ENCODE data around the gene OMP. TPM values are rescaled to one million over a fixed set of nuclear protein-coding genes. Genes with fewer than 3 reads are reported as not detected.

The OMP gene
- total RNA-seq, 1 experiment from 2014 or later, result not detected

DNA sequence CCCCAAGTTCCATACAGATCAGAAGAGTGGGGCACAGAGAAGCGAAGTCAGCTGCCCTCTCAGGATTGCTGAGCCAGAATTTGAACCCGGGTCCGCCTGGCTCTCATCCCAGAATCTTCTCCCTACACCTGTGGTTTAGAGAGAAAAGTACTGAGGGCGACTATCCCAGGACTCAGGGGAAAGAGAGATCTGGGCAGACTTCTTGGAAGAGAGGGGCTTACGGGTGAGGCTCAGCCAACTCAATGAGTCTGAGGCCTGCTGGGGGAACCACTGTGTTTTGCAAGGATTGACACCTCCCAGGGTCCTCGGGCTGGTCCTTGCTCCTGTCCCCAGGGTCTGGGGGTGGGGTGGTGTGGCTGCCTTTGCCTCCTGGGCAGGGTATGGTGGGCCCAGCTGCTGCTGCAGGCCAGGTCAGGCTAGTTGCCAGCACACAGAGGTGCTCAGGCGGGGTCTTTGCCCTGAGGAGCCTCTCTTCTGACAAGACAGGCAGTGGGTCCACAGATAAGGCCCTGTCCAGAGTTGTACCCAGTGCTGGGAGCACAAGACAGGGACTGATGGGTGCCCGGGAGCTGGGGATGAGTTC is 34.7 kb upstream of the OMP start:
- in situ Hi-C loops (cut with HindIII; ENCODE audit: low sequenced_read_pairs), result no loop called here
- no peak for DNase-seq (ENCODE audit: low spot score)

DNA sequence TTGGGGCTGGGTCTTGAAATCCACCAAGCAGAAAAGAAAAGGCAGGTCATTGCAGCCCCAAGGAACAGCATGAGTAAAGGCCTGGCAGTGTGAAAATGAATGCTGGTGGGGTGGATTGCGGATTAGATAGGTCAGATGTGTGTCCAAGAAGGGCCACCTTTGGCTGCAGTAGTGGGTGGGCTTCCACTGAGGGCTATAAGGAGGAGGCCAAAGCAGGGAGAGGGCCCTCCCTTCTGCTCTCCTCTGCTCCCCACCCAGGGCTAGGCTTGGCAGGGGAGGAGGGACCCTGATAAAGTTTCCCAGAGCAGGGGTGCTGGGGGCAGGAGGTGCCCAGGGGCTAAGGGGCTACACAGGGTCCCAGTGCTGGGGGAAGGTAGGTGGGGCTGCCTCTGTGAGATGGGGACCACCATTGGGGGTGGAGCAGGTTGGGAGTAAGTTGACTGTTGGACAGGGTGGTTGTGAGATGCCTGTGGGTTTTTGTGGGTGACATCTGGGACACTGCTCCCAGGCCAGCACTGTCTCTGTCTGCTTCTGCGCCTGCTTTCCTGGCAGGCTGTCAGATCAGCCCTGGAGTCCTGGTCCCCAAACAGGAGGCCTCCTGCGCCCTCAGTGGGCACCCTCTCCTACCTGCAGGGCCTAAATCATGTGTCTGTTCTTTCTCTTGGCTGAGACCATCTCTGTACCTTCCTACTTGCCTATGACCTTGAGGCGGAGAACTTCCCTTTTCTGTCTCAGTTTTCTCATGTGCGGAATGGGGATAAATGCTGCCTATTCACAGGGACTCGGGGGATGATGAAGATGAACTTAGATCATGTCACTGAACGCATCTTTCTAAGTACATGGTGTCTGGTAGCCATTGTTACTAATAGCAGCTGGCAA is 33.9 kb upstream of the OMP start:
- in situ Hi-C loops (cut with HindIII; ENCODE audit: low sequenced_read_pairs), result no loop called here
- no peak for DNase-seq (ENCODE audit: low spot score)

DNA sequence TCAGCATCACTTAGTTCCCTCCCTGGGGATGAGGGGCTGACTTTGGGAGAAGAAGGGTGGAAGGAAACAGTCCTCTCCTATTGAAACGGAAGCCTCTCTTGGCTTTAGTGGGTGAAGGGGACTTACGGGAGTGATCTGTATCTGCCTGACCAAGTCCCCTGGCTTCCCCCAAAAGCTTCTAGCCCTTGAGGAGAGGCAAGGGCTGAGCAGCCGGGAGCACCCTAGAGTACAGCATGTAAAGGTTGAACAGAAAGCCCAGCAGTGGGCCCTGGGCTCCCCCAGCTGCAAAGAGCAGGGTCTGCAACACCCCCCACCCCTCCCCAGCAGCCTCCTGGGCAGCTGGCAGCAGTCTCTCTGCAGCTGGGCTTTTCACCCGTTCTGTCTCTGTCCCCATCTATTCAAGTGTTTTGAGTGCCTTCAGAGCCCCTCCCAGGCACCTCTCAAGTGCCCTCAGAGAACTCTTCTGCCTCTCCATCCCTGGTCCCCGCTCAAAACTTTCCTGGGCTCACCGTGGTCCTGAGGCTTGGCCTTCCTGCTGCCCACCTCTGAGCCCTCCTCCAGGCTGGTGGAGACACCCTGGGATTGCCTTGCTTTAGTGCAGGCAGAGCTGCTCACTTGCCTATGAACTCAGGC is 33.2 kb upstream of the OMP start:
- no peak for DNase-seq (ENCODE audit: low spot score)
- in situ Hi-C loops (cut with HindIII; ENCODE audit: low sequenced_read_pairs), result no loop called here

DNA sequence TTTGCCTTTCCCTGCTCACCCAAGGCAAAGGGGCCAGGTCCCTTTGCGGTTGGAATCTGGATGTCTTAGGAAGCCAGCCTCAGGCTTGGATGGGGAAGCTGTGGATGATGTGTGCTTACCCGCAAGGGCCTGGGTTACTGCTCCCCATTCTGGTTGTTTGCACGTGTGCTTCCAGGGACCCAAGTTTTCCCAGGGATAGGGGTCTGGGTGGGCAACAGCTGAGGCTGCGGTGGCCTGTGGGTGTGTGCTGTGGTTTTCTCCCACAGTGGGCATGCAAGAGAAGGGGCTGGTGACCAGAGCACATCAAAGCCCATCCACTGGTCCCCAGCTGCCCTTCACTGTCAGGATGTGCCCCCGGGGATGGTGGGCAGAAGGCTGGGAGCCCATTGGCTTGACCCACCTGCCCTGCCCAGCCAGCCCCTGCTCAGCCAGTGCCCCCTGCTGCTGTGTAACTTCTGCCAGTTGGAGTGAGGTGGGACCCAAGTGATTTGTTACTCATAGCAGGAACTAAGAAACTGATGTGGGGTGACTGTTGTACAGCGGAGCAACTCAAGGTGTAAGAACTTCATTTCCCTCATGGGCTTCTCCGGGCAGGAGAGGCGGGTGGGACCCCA is 32.6 kb upstream of the OMP start:
- in situ Hi-C loops (cut with HindIII; ENCODE audit: low sequenced_read_pairs), result no loop called here
- DNase-seq (ENCODE audit: low spot score), result no peak

DNA sequence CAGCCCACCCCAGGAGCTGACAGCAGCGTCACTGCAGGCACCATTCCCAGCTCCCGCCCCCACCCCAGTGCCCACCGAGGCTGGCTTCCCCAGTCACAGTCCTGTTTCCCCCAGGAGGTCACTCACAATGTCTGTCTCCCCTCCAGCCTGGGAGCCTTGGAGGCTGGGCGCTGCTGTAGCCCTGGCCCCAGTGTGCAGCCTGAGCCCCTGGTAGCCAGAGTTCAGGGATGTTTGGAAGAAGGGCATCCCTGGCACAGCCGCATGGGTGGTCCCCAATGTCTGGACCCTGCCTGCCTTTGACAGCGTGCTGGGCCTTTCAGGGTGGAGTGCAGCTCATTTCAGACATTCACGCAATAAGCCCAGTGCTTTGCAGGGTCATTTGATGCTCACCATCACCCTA is 31.6 kb upstream of the OMP start:
- in situ Hi-C loops (cut with HindIII; ENCODE audit: low sequenced_read_pairs), result no loop called here
- no peak for DNase-seq (ENCODE audit: low spot score)

DNA sequence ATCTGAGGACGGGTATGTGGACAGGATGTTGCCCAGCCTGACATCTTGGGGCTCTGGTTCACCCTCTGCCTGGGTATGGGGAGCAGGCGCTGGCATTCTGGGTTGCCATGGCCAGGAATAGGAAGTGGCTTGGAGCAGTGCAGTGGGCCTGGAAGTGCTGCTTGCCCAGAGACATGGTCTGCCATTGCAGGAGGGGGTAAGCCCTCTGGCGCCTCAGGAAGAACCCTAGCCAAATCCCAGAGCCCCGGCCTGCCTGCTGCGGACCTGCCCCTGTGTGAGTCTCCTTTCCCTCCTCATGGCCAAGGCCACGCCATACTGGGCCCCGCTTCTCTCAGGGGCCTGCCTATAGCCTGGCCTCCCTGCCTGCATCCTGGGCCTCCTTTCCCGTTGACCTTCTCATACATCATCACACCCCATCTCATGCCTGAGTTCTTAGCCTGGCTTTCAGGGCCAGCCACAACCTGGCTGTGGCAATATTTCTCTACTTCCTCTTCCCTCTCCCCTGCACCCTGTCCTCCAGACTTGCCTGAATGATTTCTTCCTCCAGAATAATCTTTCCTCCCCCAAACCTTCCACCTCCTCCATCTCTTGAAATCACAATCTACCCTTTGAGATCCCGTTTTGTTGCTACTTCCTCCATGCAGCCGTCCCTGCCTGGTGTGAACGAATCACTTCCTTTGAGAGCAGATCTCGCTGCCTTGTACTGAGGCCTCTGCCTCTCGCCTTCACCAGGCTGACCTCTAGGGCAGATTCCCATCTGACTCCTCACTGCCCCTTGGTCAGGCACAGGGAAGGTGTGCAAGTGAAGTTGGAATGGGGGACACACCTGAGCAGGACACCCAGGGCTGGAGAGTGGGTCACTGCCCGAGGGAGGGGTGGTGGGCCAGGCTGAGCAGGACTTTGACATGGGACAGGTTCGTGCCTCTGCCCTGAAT is 30.7 kb upstream of the OMP start:
- in situ Hi-C loops (cut with HindIII; ENCODE audit: low sequenced_read_pairs), result no loop called here
- no peak for DNase-seq (ENCODE audit: low spot score)

DNA sequence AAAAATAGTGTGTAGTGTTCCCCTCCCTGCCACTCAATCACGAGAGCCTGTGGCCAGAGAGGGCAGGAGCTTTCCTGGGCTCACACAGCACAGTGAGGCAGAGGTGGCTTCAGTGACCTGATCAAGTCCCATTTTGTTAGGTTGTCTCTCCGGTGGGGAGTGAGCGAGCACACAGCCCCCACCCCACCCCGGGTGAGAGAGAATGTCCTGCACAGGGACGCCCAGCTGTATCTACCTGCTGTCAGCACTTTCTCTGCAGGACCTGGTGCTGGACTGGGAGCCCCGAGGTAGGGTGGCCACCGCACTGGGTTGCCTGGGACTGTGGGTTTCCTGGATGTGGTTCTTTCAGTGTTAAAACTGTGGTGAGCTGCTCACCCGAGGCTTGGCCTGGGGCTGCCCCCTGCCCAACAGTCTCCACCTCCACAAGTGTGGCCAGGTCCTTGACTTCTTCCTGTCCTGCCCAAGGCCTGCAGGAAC is 29.8 kb upstream of the OMP start:
- in situ Hi-C loops (cut with HindIII; ENCODE audit: low sequenced_read_pairs), result no loop called here

DNA sequence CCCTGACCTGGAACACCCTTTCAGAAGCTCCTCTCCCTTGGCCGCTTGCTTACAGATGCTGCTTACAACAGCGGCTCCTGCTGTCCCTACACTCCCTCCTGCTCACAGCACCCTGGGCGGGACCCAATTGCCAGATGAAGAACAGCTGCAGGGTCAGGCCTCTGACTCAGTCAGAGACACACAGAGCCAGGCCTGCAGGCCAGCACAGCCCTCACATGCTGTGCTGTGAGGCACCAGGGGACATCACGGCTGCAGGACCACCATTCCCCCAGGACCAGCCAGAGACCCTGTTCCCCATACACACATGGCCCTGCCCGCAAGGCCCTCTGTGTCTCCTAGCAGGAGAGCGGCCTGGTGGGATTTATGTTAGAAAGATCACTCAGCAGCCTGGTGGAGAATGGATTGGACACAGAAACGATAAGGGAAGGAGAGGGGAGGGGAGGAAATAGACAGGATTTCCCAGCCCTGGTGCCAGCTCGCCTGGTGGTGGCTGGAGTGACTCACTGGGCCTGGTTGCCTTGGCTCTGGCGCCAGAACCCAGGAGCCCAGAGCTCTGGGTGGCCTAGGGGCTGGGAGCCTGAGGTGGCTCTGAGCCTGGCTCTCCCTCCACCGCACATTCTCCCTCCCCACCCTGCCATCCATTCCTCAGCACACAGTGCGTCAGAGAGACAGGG is 29.2 kb upstream of the OMP start:
- in situ Hi-C loops (cut with HindIII; ENCODE audit: low sequenced_read_pairs), result no loop called here
- DNase-seq (ENCODE audit: low spot score), result no peak

More for the DNA sequence above, 29.8 kb upstream of the OMP start:
- DNase-seq (ENCODE audit: low spot score), result no peak

DNA sequence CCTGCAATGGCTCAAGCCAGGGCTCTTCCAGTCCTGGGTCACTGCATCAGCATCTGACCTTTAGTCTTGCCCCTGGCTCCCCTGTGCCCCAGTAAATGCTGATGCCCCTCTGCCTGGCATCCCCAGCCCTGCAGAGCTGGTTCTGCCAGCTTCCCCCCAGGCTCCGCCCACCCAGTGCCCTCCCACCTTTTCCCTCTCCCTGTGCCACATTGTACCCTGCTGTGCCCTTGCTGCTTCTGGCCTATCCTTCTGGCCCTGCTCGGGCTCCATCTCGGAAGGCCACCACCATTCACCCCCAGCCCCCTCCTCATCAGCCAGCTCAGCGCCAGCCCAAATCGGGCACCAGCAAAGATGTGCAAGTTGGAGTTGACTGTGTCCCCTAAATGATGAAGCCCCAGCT is 28.4 kb upstream of the OMP start:
- in situ Hi-C loops (cut with HindIII; ENCODE audit: low sequenced_read_pairs), result no loop called here
- no peak for DNase-seq (ENCODE audit: low spot score)

DNA sequence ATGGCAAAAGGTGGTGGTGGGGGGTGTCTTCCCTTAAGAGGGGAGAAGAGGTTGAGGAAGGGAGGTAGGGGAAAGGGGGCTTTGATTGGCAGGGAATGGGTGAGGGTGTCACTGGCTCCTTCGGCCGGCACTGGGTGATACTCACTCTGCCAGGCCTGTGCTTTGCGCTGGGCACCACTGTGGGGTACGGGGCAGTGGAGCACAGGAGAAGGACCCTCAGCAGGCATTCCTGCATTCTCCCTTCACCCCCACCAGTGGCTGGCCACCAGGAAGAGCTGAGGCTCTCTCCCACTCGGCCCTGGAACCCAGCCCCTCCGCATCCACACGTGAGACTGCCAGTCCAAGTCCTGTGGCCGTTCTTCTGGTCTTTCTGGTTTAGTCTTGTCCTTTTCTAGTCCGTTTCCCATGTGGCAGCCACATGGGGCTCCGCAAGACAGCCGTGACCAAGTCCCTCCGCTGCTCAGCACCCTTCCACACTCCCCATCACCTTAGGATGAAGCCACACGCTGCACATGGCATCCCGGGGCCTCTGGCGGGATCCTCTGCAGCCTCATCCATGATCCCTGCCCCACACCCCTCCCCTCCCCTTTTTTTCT is 27.9 kb upstream of the OMP start:
- in situ Hi-C loops (cut with HindIII; ENCODE audit: low sequenced_read_pairs), result no loop called here
- no peak for DNase-seq (ENCODE audit: low spot score)

DNA sequence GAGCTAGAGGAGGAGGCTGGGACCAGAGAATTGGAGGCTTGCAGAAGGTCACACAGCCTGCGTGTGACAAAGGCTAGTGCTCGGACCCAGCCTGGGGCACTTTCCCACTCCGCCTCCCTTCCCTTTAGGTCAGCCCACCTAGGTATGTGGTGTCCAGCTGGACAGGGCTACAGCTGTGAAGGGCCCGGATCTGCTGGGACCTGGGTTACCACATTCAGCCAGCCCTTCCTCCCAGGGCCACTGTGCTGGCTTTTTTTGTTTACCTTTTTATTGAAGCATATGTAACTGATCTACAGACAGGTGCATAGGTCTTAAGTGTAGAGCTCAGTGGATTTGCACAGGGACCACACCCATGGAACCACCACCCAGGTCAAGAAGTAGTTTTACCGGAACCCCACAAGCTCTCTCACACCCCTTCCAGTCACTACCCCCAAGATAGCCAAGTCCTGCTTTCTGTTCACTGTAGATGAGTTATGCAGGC is 27.2 kb upstream of the OMP start:
- in situ Hi-C loops (cut with HindIII; ENCODE audit: low sequenced_read_pairs), result no loop called here
- DNase-seq (ENCODE audit: low spot score), result no peak

DNA sequence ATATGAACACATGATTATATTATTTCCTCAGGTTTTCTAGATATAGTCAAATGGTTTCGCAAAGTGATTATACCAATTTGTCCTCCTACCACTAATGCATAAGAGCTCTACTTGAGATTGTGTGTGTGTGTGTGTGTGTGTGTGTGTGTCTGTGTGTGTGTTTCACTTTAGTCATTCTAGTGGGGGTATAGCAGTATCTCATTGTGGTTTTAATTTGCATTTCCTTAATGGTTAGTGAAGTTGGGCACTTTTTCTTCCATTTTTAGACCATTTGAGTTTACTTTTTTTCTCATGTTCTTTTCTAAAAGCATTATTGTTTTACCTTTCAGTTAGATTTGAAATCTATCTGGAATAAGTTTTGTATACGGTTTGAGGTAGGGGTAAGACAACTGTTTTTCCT is 23.0 kb upstream of the OMP start:
- DNase-seq (ENCODE audit: low spot score), result no peak
- in situ Hi-C loops (cut with HindIII; ENCODE audit: low sequenced_read_pairs), result no loop called here

DNA sequence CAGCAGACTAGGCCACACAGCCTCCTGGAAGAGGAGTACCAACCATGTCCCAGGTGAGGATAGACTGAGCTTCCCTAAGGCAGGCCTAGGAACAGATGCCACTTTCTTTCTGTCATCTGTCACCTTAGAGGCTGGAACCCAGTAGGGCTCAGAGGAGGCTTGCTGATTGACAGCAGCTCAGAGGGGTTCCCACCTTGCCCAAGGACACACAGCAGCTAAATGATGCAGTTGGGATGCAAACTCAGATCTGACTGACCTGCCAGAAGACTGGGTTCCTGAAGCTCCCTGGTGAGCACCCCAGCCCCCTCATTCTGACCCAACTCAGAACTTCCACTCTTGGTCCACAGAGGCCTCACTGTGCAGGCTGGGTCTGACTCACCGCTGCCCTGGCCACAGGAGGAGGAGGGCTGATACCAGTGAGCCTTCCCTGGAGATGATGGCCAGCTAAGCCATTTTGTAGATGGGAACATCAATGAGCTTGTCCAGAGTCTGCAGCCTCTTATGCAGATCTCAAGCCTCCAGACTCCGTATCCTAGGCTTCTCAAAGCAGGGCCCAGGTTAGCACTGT is 21.9 kb upstream of the OMP start:
- no peak for DNase-seq (ENCODE audit: low spot score)
- in situ Hi-C loops (cut with HindIII; ENCODE audit: low sequenced_read_pairs), result no loop called here

DNA sequence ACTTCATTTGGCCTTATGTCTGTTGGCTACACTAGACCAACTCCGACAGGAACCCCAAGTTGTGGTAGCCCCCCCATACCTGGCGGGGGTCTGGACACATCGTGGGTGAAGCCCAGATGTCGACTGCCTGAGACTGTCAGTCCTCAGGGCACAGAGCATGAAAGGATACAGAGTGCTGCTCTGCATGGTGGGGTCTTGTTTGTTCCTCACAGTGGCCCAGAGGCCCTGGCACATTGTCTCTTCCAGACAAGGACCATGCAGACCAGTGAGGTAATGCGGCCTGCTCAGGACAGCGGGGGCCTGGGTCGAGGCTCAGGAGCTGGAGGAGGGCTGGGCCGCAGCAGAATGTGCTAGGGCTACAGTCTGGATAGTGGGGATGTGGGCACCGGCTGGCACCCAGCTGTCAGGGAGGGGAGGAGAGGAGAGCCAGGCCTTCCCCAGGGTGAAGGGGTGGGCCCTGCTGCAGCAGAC is 21.2 kb upstream of the OMP start:
- in situ Hi-C loops (cut with HindIII; ENCODE audit: low sequenced_read_pairs), result no loop called here
- DNase-seq (ENCODE audit: low spot score), result no peak

DNA sequence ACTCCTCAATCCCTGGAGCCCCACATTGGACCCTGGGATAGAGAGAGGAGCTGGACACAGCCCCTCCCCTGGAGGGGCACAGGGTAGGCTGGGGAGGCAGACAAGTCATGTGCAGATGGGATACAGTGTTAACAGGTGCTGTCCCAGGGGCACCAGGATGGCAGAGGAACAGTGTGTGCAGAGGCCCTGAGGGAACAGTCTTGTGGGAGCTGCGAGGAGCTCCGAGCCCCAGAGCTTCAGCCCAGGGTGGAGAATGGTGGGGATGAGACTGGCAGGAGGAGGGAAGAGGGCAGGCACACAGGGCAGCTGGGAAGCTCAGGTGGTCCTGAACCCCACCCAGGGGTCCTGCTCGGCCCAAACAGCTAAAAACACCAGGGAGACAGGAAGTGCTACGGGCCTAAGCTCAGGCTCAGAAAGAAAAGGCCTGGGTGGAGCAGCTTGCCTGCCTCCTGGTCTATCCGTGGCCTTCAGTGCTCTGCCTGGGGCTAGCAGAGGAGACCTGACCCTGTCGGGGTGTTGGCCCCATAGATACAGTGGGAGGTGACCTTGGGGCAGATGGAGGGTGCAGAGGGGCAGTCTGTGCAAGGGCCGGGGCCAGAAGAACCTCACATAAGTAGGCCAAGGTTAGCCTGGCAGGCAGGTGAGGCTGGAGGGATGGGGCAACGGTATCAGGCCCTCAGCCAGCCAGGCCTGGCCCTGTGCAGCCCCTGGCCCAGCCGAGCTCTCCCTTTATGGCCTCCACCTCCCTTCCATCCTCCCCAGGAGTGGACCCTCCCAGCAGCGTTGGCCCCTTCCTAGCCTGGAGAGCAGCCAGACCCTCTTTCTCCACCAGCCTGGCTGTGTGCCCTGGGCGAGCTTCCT is 20.4 kb upstream of the OMP start:
- in situ Hi-C loops (cut with HindIII; ENCODE audit: low sequenced_read_pairs), result no loop called here
- DNase-seq (ENCODE audit: low spot score), result no peak

DNA sequence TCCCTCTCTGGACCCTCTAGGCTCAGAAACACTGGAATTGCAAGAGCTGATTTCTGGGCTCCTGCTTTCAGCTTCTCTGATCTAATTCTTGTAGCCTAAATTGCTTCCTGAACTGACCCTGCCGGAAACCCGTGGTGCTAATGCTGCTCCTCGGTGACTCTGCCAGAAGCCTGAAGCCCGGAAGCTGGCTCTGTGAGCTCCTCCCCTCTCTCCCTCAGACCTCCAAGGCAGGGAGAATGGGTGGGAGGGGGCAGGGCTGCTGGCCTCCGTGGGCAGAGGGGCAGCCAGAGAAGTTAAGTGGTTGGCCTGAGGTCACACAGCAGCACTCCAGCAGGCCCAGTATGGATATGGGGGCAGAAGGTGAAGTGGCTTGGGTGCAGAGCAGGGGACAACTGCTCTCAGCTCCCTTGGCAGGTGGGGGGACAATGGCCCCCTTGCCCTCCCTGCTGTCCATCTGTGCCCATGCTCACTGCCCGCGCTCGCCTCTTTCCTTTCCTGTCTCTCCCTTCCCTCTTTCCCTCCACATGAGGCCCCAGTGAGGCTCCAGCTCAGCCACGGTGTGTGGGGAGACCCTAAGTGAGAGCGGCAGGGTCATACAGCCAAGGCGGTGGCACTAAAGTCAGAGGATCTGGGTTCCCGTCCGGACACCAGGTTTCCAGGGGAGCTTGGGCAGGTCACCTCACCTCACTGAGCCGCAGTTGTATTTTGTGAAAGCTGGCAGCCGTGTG is 19.6 kb upstream of the OMP start:
- in situ Hi-C loops (cut with HindIII; ENCODE audit: low sequenced_read_pairs), result no loop called here
- no peak for DNase-seq (ENCODE audit: low spot score)
